ENCODE measurements around the gene GIGYF2. TPM values are rescaled to one million over a fixed set of nuclear protein-coding genes. Genes with fewer than 3 reads are reported as not detected.

The GIGYF2 gene
- total RNA-seq, 4 donors from 2014 or later, result 62.6 to 88.3 (median 67.7) TPM

DNA sequence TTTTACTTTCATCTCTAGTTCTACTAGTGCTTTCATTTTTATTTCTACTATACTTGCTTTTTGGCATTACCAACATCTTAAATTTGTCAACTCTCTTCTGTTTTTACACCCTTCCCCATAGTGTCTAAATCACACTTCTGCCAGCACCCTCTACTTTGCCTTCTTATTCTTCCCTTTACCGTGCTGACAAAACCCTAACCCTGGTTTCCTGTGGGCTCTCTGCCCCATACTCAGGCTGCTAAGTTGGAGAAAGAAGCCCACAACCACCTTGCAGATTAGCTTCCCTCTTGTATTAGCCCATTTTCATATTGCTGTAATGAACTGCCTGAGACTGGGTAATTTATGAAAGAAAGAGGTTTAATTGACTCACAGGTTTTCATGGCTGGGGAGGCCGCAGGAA, 24.8 kb downstream of the GIGYF2 start:
- Histone ChIP-seq H3K27ac (no peak overlapping the region), H3K9me3 (no peaks in the 10 kb centered on the region), H3K27me3 (no peaks in the 10 kb centered on the region), H3K4me3 (no peak overlapping the region), H3K36me3 (peaks cover 0 to 59% of the 10 kb centered on the region in 2 donors), H3K4me1 (peaks cover 0 to 33% (median 0%) of the 10 kb centered on the region in 3 donors)
- TF ChIP-seq CTCF (IDR thresholded peaks at IDR 0.05), result no peak
- TF ChIP-seq POLR2AphosphoS5 (IDR thresholded peaks at IDR 0.05), result no peak
- TF ChIP-seq EP300 (IDR thresholded peaks at IDR 0.05), result no peak
- TF ChIP-seq POLR2A (IDR thresholded peaks at IDR 0.05), result no peak
- 69 to 79% methylated on average over 2 of the region's 2 CpGs for WGBS, 2 donors (ENCODE audit: low coverage in 1 of 2)
- no peak for ATAC-seq

- Histone ChIP-seq H3K27ac (no peak overlapping the region), H3K36me3 (peaks cover 0 to 61% of the 10 kb centered on the region in 2 donors), H3K4me1 (peaks cover 0 to 27% (median 0%) of the 10 kb centered on the region in 3 donors), H3K9me3 (no peaks in the 10 kb centered on the region), H3K27me3 (no peaks in the 10 kb centered on the region), H3K4me3 (no peak overlapping the region)
- no peak for TF ChIP-seq POLR2A (IDR thresholded peaks at IDR 0.05)
- TF ChIP-seq POLR2AphosphoS5 (IDR thresholded peaks at IDR 0.05), result no peak
- TF ChIP-seq EP300 (IDR thresholded peaks at IDR 0.05), result no peak
- no peak for ATAC-seq
- WGBS, 2 donors (ENCODE audit: low coverage in 1 of 2), result 50 to 75% methylated on average over 1 of the region's 1 CpG
Measured at GRCh38 chr2:232723027-232723426, 25.9 kb downstream of the GIGYF2 start.

- Histone ChIP-seq H3K9me3 (no peaks in the 10 kb centered on the region), H3K27me3 (no peaks in the 10 kb centered on the region), H3K4me3 (no peak overlapping the region), H3K36me3 (peaks cover 0 to 59% of the 10 kb centered on the region in 2 donors), H3K4me1 (peaks cover 0 to 34% (median 0%) of the 10 kb centered on the region in 3 donors), H3K27ac (no peak overlapping the region)
- no peak for ATAC-seq
- TF ChIP-seq POLR2AphosphoS5 (IDR thresholded peaks at IDR 0.05) (no peak), EP300 (IDR thresholded peaks at IDR 0.05) (no peak), CTCF (IDR thresholded peaks at IDR 0.05) (no peak), POLR2A (IDR thresholded peaks at IDR 0.05) (no peak)
- 100% methylated on average over 2 to 3 of the region's 3 CpGs for WGBS, 2 donors (ENCODE audit: low coverage in 1 of 2)
Measured at GRCh38 chr2:232728785-232729184, 31.7 kb downstream of the GIGYF2 start.

GRCh38 chr2:232731470-232731869, 34.3 kb downstream of the GIGYF2 start:
- no peak overlapping the region for H3K4me3 ChIP-seq
- ATAC-seq, result no peak
- TF ChIP-seq POLR2AphosphoS5 (IDR thresholded peaks at IDR 0.05) (no peak), CTCF (IDR thresholded peaks at IDR 0.05) (no peak), POLR2A (IDR thresholded peaks at IDR 0.05) (no peak), EP300 (IDR thresholded peaks at IDR 0.05) (no peak)
- H3K9me3 ChIP-seq, result no peaks in the 10 kb centered on the region
- H3K36me3 ChIP-seq, result peaks cover 0 to 56% of the 10 kb centered on the region in 2 donors
- H3K4me1 ChIP-seq, result peaks cover 0 to 33% (median 0%) of the 10 kb centered on the region in 3 donors
- 34 to 40% methylated on average over 2 of the region's 2 CpGs for WGBS, 2 donors (ENCODE audit: low coverage in 1 of 2)
- H3K27ac ChIP-seq, result peak overlapping the region in 2 of 4 donors; percentile 6 to 29
- H3K27me3 ChIP-seq, result no peaks in the 10 kb centered on the region

DNA sequence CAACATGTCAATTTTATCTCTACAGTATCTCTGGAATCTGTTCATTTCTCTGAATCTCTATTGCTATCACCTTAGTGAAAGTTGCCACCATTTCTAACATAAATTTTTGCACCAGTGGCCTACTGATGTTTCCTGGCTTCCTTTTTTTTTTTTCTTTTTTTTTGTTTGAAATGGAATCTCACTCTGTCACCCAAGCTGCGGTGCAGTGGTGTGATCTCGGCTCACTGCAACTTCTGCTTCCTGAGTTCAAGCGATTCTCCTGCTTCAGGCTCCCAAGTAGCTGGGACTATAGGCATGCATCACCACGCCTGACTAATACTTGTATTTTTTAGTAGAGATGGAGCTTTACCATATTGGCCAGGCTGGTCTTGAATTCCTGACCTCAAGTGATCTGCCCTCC, 44.2 kb downstream of the GIGYF2 start:
- Histone ChIP-seq H3K4me1 (no peaks in the 10 kb centered on the region), H3K36me3 (peaks cover 0 to 24% of the 10 kb centered on the region in 2 donors), H3K27ac (no peak overlapping the region), H3K27me3 (no peaks in the 10 kb centered on the region), H3K4me3 (no peak overlapping the region), H3K9me3 (no peaks in the 10 kb centered on the region)
- TF ChIP-seq CTCF (IDR thresholded peaks at IDR 0.05) (no peak), POLR2A (IDR thresholded peaks at IDR 0.05) (no peak), EP300 (IDR thresholded peaks at IDR 0.05) (no peak), POLR2AphosphoS5 (IDR thresholded peaks at IDR 0.05) (no peak)
- 100% methylated on average over 2 of the region's 4 CpGs; no CpG with 5 or more reads in 1 of the 2 donors for WGBS, 2 donors (ENCODE audit: low coverage in 1 of 2)
- no peak for ATAC-seq

Measured in gastroesophageal sphincter (tissue), 4 donors.